Keratinocyte (primary cell): ENCODE measurements around the gene SCN9A. TPM values are rescaled to one million over a fixed set of nuclear protein-coding genes. Genes with fewer than 3 reads are reported as not detected.

Experiments used
- DNase-seq: peaks from one replicate; pipeline ENCODE4 v3.0.0-alpha.2; 2011; ENCODE audit warnings: low read depth, missing footprints, low spot score
- FAIRE-seq: peaks from 2 replicates; lab custom pipeline; 2011; peaks lifted over from hg19 to GRCh38; lab: Jason Lieb, UNC
- H2AFZ ChIP-seq: 2 replicates; pipeline ENCODE4 v1.6.0; 2012; ENCODE audit warnings: low read length, control low read depth, inconsistent platforms; ENCODE audit not compliant: control insufficient read depth
- H3K27ac ChIP-seq: 2 replicates; pipeline ENCODE4 v1.5.1; 2011; ENCODE audit warnings: low read length; ENCODE audit not compliant: control insufficient read depth, insufficient read depth
- H3K27me3 ChIP-seq: 3 replicates; pipeline ENCODE4 v1.6.0; 2011; ENCODE audit warnings: low read length; ENCODE audit not compliant: control insufficient read depth, insufficient read depth; ENCODE audit errors: extremely low read depth
- H3K36me3 ChIP-seq, 2 experiments: 2 replicates in 1 of 2; 3 replicates in 1 of 2; pipeline ENCODE4 v1.5.1; 2011; ENCODE audit warnings: low read length in 2 of 2, mild to moderate bottlenecking in 1 of 2; ENCODE audit not compliant: control insufficient read depth in 2 of 2, insufficient read depth in 2 of 2; ENCODE audit errors: extremely low read depth in 1 of 2
- H3K4me1 ChIP-seq: 3 replicates; pipeline ENCODE4 v1.5.1; 2011; ENCODE audit warnings: low read length; ENCODE audit not compliant: control insufficient read depth, insufficient read depth; ENCODE audit errors: extremely low read depth
- H3K4me2 ChIP-seq: 3 replicates; pipeline ENCODE4 v1.6.0; 2011; ENCODE audit warnings: low read depth, low read length; ENCODE audit not compliant: control insufficient read depth, insufficient read depth; ENCODE audit errors: extremely low read depth
- H3K4me3 ChIP-seq, 3 experiments: fragments of 200-600 bp in 1 of 3; sonication (generic) in 1 of 3; 2 replicates in 2 of 3; 3 replicates in 1 of 3; pipeline ENCODE4 v1.5.1; 2011 to 2016; ENCODE audit warnings: low read length in 3 of 3, mild to moderate bottlenecking in 3 of 3, control low read depth in 2 of 3, inconsistent platforms in 1 of 3, low read depth in 1 of 3, mixed read lengths in 1 of 3, mixed run types in 1 of 3, moderate library complexity in 1 of 3; ENCODE audit not compliant: control insufficient read depth in 2 of 3, insufficient read depth in 2 of 3; ENCODE audit errors: extremely low read depth in 1 of 3
- H3K79me2 ChIP-seq: 2 replicates; pipeline ENCODE4 v1.6.0; 2012; ENCODE audit warnings: low read length; ENCODE audit not compliant: control insufficient read depth, insufficient read depth
- H3K9ac ChIP-seq: 3 replicates; pipeline ENCODE4 v1.6.0; 2011; ENCODE audit warnings: low read length; ENCODE audit not compliant: control insufficient read depth, insufficient read depth; ENCODE audit errors: extremely low read depth
- H3K9me1 ChIP-seq: 3 replicates; pipeline ENCODE4 v1.6.0; 2011; ENCODE audit warnings: low read length; ENCODE audit not compliant: control insufficient read depth, insufficient read depth; ENCODE audit errors: extremely low read depth
- H3K9me3 ChIP-seq: 2 replicates; pipeline ENCODE4 v1.5.1; 2012; ENCODE audit warnings: low read depth, low read length; ENCODE audit not compliant: control insufficient read depth
- H4K20me1 ChIP-seq: 3 replicates; pipeline ENCODE4 v1.6.0; 2011; ENCODE audit warnings: low read length; ENCODE audit not compliant: control insufficient read depth, insufficient read depth; ENCODE audit errors: extremely low read depth
- EZH2 ChIP-seq: IDR thresholded peaks from one replicate; pipeline ENCODE4 v1.6.1; 2012; ENCODE audit warnings: inconsistent platforms, mild to moderate bottlenecking, low read length, moderate library complexity
- dilution Hi-C: fragments of 300-500 bp; cut with MboI; formaldehyde crosslinking; loops from one replicate; pipeline ENCODE4 v1.7.0; 2020; ENCODE audit warnings: low sequenced_read_pairs; ENCODE audit not compliant: extremely low pct_ligation_motif_present
- polyA plus RNA-seq, 5 experiments: library from polyadenylated mRNA; depleted of rRNA in 3 of 5; stranded (reverse) in 3 of 5; stranded (forward) in 1 of 5; unstranded in 1 of 5; fragments of >200 nt; gene quantifications; 1 replicate in 1 of 5; 2 replicates in 3 of 5; 3 replicates in 1 of 5; pipeline versions ENCODE4 v1.2.1 to v1.2.3, GENCODE V29; 2011 to 2012; ENCODE audit warnings: missing spikeins in 2 of 5, low read depth in 1 of 5, low replicate concordance in 1 of 5
- TF ChIP-seq, protein P1 (sequence below), 3 experiments: IDR thresholded peaks in 1 of 3; conservative IDR thresholded peaks in 1 of 3; optimal IDR thresholded peaks in 1 of 3; 2 replicates in 2 of 3; 3 replicates in 1 of 3; pipeline versions ENCODE3 to v1.5.1; 2011; ENCODE audit warnings: low read length in 3 of 3, mild to moderate bottlenecking in 3 of 3, moderate library complexity in 2 of 3, control low read depth in 1 of 3, inconsistent platforms in 1 of 3; ENCODE audit not compliant: insufficient read depth in 2 of 3; ENCODE audit errors: extremely low read depth in 1 of 3

Gene SCN9A
- polyA plus RNA-seq, 1 donor (not counting 4 experiments of a cell fraction or from before 2014, with no cell fraction given): 0.10 TPM

GRCh38 chr2:166170356-166170755 lies 205.4 kb downstream of the SCN9A start:
- Histone ChIP-seq H3K4me3 (no peak overlapping the region), H3K4me1 (no peaks in the 10 kb centered on the region), H3K9me3 (no peaks in the 10 kb centered on the region), H3K27me3 (no peaks in the 10 kb centered on the region), H2AFZ (no peak overlapping the region), H3K36me3 (no peaks in the 10 kb centered on the region), H3K9me1 (no peaks in the 10 kb centered on the region), H3K4me2 (no peak overlapping the region), H4K20me1 (no peaks in the 10 kb centered on the region), H3K79me2 (no peaks in the 10 kb centered on the region), H3K9ac (no peak overlapping the region), H3K27ac (no peak overlapping the region)
- dilution Hi-C loops: no loop called here
- DNase-seq (no peak), FAIRE-seq (no peak)
- no peak for TF ChIP-seq EZH2
- TF ChIP-seq, protein P1, sequence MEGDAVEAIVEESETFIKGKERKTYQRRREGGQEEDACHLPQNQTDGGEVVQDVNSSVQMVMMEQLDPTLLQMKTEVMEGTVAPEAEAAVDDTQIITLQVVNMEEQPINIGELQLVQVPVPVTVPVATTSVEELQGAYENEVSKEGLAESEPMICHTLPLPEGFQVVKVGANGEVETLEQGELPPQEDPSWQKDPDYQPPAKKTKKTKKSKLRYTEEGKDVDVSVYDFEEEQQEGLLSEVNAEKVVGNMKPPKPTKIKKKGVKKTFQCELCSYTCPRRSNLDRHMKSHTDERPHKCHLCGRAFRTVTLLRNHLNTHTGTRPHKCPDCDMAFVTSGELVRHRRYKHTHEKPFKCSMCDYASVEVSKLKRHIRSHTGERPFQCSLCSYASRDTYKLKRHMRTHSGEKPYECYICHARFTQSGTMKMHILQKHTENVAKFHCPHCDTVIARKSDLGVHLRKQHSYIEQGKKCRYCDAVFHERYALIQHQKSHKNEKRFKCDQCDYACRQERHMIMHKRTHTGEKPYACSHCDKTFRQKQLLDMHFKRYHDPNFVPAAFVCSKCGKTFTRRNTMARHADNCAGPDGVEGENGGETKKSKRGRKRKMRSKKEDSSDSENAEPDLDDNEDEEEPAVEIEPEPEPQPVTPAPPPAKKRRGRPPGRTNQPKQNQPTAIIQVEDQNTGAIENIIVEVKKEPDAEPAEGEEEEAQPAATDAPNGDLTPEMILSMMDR (optimal IDR thresholded peaks at IDR 0.05 in 1 of 3, IDR thresholded peaks at IDR 0.05 in 1 of 3, conservative IDR thresholded peaks at IDR 0.05 in 1 of 3; ENCODE audit: extremely low read depth in 1 of 3, insufficient read depth in 2 of 3, low read length in 3 of 3): no peak

GRCh38 chr2:166167449-166167848 lies 208.3 kb downstream of the SCN9A start:
- no peak overlapping the region for H3K4me3 ChIP-seq
- H3K4me1 ChIP-seq: no peaks in the 10 kb centered on the region
- H2AFZ ChIP-seq: no peak overlapping the region
- no peaks in the 10 kb centered on the region for H3K9me3 ChIP-seq
- no peaks in the 10 kb centered on the region for H4K20me1 ChIP-seq
- no peaks in the 10 kb centered on the region for H3K36me3 ChIP-seq
- no peaks in the 10 kb centered on the region for H3K27me3 ChIP-seq
- no peak overlapping the region for H3K4me2 ChIP-seq
- no peaks in the 10 kb centered on the region for H3K9me1 ChIP-seq
- FAIRE-seq (no peak), DNase-seq (no peak)
- no peak overlapping the region for H3K27ac ChIP-seq
- TF ChIP-seq, protein P1 (optimal IDR thresholded peaks at IDR 0.05 in 1 of 3, IDR thresholded peaks at IDR 0.05 in 1 of 3, conservative IDR thresholded peaks at IDR 0.05 in 1 of 3; ENCODE audit: extremely low read depth in 1 of 3, insufficient read depth in 2 of 3, low read length in 3 of 3): no peak
- dilution Hi-C loops: no loop called here
- H3K79me2 ChIP-seq: no peaks in the 10 kb centered on the region
- H3K9ac ChIP-seq: no peak overlapping the region
